K562 (cell line): Measurements from ENCODE around the gene GJC2. TPM values are rescaled to one million over a fixed set of nuclear protein-coding genes. Genes with fewer than 3 reads are reported as not detected.

ENCODE experiments used
- CHCHD3 ChIP-seq: fragments of 250-450 bp; sonication (Bioruptor Pico); IDR thresholded peaks from 2 replicates; pipeline ENCODE4 v2.1.2; 2022; ENCODE audit warnings: mild to moderate bottlenecking
- CREM ChIP-seq: IDR thresholded peaks from 2 replicates; pipeline ENCODE4 v1.6.1; 2014; ENCODE audit warnings: antibody characterized with exemption, low read depth
- DNMT1 ChIP-seq: fragments of 450-650 bp; IDR thresholded peaks from 2 replicates; pipeline ENCODE4 v1.6.1; 2016; ENCODE audit warnings: antibody characterized with exemption, mild to moderate bottlenecking
- MAFK ChIP-seq: IDR thresholded peaks from 2 replicates; pipeline ENCODE4 v1.6.1; 2011; ENCODE audit warnings: low read length, improper control_type of control experiment
- MTA3 ChIP-seq: fragments of 450-650 bp; formaldehyde crosslinking; IDR thresholded peaks from 2 replicates; pipeline ENCODE4 v1.6.1; 2017; ENCODE audit warnings: mild to moderate bottlenecking, borderline replicate concordance
- NCOA6 ChIP-seq: fragments of 450-650 bp; IDR thresholded peaks from 2 replicates; pipeline ENCODE4 v1.6.1; 2017; ENCODE audit warnings: mild to moderate bottlenecking
- POLR2H ChIP-seq: IDR thresholded peaks from 2 replicates; pipeline ENCODE4 v1.6.1; 2016; ENCODE audit warnings: missing genetic modification characterization, low read depth, mild to moderate bottlenecking, control low read depth, missing compliant biosample characterization, moderate library complexity
- RBM15 ChIP-seq: fragments of 200-400 bp; formaldehyde crosslinking; IDR thresholded peaks from 2 replicates; pipeline ENCODE4 v1.6.1; 2018; ENCODE audit warnings: mild to moderate bottlenecking, low read length, moderate library complexity; ENCODE audit not compliant: insufficient read depth
- RFX7 ChIP-seq: fragments of 250-450 bp; sonication (Bioruptor Pico); IDR thresholded peaks from 2 replicates; pipeline ENCODE4 v1.5.1; 2021; ENCODE audit warnings: mild to moderate bottlenecking
- SIN3B ChIP-seq: fragments of 450-650 bp; IDR thresholded peaks from 2 replicates; pipeline ENCODE4 v1.6.1; 2017; ENCODE audit warnings: low read depth, mild to moderate bottlenecking, moderate library complexity
- ZNF12 ChIP-seq: sonication (generic); formaldehyde crosslinking; IDR thresholded peaks from 2 replicates; pipeline ENCODE4 v1.4.0; 2020; ENCODE audit warnings: mild to moderate bottlenecking, missing genetic modification reagents
- polyA plus RNA-seq, 8 experiments: library from polyadenylated mRNA; depleted of rRNA in 4 of 8; stranded (reverse) in 5 of 8; unstranded in 3 of 8; fragments of >200 nt; fragmentation: Nextera tagmentation in 2 of 8; fragmentation: Illumina TruSeq in 1 of 8; extraction: Ambion mirVana in 2 of 8; extraction: Trizol in 1 of 8; gene quantifications; 2 replicates each; pipeline versions ENCODE4 v1.2.1 to v1.2.3, GENCODE V29; 2011 to 2014; ENCODE audit warnings: inconsistent platforms in 1 of 8, missing spikeins in 1 of 8
- total RNA-seq, 7 experiments: library from RNA; depleted of rRNA in 6 of 7; stranded (reverse); fragments of >200 nt in 6 of 7; fragmentation: Illumina TruSeq in 2 of 7; extraction: Trizol in 2 of 7; gene quantifications; 2 replicates each; pipeline versions ENCODE4 v1.2.1 to v1.2.3, GENCODE V29; 2011 to 2021; ENCODE audit warnings: low replicate concordance in 1 of 7
- TF ChIP-seq, protein P1 (sequence below): fragments of 450-650 bp; IDR thresholded peaks from 2 replicates; pipeline ENCODE4 v1.6.1; 2016; ENCODE audit warnings: low read depth
- TF ChIP-seq, protein P2 (sequence below): fragments of 150-350 bp; IDR thresholded peaks from 2 replicates; pipeline ENCODE4 v1.6.1; 2014; ENCODE audit warnings: low read depth, mild to moderate bottlenecking, low read length, borderline replicate concordance
- TF ChIP-seq, protein P3 (sequence below): sonication (generic); formaldehyde crosslinking; IDR thresholded peaks from 2 replicates; pipeline ENCODE4 v1.8.0; 2022; ENCODE audit warnings: mild to moderate bottlenecking, low read depth, missing genetic modification reagents
- TF ChIP-seq, protein P4 (sequence below): fragments of 250-450 bp; sonication (Bioruptor Pico); IDR thresholded peaks from 2 replicates; pipeline ENCODE4 v1.8.0; 2021; ENCODE audit warnings: moderate library complexity, mild to moderate bottlenecking, inconsistent platforms

The GJC2 gene
- total and polyA plus RNA-seq, 9 of the 15 experiments (the other 6 are each of a cell fraction or from before 2014, with no cell fraction given) = 0.03 to 0.62 (median 0.11) TPM; not detected in 2

DNA sequence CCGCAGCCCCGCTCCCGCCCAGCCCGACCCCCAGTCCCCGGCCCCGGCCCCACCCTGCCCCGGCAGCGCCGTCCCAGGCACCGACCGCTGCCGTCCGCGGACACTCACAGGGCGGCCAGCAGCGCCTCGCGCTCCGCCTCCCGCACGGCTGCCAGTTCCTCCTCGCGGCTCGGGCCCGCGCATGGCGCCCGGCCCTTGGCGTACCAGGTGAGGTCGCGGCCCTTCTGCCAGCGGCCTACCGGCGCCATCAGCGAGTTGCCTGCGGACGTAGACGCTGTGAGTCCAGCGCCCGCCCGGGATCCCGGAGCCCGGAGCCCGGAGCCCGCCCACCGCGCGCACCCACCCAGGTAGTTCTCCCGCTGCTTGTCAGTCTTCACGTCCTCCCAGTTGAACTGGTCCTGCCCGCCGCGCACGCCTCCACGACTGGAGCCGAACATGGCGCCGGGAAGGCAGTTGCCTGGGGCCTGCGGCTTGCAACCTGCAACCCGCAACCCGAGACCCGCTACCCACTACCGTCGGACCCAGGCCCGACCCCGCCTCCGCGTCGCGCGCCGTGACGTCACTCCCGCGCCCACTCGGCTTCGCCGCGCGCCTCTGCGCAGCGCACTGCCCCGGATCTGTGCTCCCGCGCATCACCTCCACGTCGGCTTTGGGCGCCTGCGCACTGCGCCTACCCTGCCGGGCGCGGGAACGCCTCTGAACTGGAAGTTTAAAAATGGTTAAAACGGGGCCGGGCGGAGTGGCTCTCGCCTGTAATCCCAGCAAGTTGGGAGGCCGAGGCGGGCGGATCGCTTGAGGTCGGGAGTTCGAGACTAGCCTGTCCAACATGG, 46.7 kb upstream of the GJC2 start, which contains the start of gene C1orf35 (continued):
- TF ChIP-seq, protein P1, sequence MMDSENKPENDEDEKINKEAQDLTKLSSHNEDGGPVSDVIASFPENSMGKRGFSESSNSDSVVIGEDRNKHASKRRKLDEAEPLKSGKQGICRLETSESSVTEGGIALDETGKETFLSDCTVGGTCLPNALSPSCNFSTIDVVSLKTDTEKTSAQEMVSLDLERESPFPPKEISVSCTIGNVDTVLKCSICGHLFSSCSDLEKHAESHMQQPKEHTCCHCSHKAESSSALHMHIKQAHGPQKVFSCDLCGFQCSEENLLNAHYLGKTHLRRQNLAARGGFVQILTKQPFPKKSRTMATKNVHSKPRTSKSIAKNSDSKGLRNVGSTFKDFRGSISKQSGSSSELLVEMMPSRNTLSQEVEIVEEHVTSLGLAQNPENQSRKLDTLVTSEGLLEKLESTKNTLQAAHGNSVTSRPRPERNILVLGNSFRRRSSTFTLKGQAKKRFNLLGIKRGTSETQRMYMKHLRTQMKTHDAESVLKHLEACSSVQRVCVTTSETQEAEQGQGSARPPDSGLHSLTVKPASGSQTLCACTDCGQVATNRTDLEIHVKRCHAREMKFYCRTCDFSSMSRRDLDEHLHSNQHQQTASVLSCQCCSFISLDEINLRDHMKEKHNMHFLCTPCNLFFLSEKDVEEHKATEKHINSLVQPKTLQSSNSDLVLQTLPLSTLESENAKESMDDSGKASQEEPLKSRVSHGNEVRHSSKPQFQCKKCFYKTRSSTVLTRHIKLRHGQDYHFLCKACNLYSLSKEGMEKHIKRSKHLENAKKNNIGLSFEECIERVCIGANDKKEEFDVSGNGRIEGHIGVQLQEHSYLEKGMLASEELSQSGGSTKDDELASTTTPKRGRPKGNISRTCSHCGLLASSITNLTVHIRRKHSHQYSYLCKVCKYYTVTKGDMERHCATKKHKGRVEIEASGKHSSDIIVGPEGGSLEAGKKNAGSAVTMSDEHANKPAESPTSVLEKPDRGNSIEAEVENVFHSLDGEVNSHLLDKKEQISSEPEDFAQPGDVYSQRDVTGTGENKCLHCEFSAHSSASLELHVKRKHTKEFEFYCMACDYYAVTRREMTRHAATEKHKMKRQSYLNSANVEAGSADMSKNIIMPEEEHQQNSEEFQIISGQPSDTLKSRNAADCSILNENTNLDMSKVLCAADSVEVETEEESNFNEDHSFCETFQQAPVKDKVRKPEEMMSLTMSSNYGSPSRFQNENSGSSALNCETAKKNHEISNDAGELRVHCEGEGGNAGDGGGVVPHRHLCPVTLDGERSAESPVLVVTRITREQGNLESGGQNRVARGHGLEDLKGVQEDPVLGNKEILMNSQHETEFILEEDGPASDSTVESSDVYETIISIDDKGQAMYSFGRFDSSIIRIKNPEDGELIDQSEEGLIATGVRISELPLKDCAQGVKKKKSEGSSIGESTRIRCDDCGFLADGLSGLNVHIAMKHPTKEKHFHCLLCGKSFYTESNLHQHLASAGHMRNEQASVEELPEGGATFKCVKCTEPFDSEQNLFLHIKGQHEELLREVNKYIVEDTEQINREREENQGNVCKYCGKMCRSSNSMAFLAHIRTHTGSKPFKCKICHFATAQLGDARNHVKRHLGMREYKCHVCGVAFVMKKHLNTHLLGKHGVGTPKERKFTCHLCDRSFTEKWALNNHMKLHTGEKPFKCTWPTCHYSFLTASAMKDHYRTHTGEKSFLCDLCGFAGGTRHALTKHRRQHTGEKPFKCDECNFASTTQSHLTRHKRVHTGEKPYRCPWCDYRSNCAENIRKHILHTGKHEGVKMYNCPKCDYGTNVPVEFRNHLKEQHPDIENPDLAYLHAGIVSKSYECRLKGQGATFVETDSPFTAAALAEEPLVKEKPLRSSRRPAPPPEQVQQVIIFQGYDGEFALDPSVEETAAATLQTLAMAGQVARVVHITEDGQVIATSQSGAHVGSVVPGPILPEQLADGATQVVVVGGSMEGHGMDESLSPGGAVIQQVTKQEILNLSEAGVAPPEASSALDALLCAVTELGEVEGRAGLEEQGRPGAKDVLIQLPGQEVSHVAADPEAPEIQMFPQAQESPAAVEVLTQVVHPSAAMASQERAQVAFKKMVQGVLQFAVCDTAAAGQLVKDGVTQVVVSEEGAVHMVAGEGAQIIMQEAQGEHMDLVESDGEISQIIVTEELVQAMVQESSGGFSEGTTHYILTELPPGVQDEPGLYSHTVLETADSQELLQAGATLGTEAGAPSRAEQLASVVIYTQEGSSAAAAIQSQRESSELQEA = no peak
- no peak for TF ChIP-seq ZNF12 (CRISPR knock-in tag)
- TF ChIP-seq, protein P2, sequence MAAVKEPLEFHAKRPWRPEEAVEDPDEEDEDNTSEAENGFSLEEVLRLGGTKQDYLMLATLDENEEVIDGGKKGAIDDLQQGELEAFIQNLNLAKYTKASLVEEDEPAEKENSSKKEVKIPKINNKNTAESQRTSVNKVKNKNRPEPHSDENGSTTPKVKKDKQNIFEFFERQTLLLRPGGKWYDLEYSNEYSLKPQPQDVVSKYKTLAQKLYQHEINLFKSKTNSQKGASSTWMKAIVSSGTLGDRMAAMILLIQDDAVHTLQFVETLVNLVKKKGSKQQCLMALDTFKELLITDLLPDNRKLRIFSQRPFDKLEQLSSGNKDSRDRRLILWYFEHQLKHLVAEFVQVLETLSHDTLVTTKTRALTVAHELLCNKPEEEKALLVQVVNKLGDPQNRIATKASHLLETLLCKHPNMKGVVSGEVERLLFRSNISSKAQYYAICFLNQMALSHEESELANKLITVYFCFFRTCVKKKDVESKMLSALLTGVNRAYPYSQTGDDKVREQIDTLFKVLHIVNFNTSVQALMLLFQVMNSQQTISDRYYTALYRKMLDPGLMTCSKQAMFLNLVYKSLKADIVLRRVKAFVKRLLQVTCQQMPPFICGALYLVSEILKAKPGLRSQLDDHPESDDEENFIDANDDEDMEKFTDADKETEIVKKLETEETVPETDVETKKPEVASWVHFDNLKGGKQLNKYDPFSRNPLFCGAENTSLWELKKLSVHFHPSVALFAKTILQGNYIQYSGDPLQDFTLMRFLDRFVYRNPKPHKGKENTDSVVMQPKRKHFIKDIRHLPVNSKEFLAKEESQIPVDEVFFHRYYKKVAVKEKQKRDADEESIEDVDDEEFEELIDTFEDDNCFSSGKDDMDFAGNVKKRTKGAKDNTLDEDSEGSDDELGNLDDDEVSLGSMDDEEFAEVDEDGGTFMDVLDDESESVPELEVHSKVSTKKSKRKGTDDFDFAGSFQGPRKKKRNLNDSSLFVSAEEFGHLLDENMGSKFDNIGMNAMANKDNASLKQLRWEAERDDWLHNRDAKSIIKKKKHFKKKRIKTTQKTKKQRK = no peak
- TF ChIP-seq POLR2H (tag) = peak; percentile 68; the same call in 1 of the 2 replicates
- peak; percentile 80; the same call in 1 of the 2 replicates for TF ChIP-seq MTA3
- TF ChIP-seq, protein P3, sequence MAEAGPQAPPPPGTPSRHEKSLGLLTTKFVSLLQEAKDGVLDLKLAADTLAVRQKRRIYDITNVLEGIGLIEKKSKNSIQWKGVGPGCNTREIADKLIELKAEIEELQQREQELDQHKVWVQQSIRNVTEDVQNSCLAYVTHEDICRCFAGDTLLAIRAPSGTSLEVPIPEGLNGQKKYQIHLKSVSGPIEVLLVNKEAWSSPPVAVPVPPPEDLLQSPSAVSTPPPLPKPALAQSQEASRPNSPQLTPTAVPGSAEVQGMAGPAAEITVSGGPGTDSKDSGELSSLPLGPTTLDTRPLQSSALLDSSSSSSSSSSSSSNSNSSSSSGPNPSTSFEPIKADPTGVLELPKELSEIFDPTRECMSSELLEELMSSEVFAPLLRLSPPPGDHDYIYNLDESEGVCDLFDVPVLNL (CRISPR knock-in tag) = peak; percentile 98
- TF ChIP-seq CREM = peak; percentile 100
- peak; percentile 97 for TF ChIP-seq SIN3B
- no peak for TF ChIP-seq CHCHD3 (CRISPR knock-in tag)
- TF ChIP-seq, protein P4, sequence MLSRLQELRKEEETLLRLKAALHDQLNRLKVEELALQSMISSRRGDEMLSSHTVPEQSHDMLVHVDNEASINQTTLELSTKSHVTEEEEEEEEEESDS = no peak
- TF ChIP-seq MAFK = no peak
- peak; percentile 88 for TF ChIP-seq NCOA6
- TF ChIP-seq RBM15 = no peak
- no peak for TF ChIP-seq RFX7 (CRISPR knock-in tag)
- TF ChIP-seq DNMT1 = no peak
